HG03520 (cell line): Measurements from ENCODE around the gene DDX31.

Experiments
- ATAC-seq: cut with Tn5 transposase; IDR thresholded peaks from one replicate; pipeline ENCODE4 v1.9.1; 2021; ENCODE audit warnings: mild to moderate bottlenecking, moderate library complexity; ENCODE audit not compliant: unreplicated experiment

Gene DDX31

DNA sequence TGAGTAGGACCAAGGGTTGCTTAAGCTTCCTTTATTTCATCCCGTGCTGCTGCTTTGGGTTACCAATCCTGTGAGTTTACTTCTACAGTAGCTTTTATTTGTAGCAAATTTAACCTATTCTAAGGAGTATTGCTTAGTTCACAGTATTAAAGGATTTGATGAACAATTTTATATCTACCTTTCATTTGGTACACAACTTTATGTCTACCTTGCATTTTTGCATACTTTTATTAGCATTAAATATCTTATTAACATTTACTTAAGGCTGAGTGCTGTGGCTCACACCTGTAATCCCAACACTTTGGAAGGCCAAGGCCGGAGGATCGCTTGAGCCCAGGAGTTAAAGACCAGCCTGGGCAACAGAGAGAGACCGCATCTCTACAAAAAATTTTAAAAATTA lies 4.7 kb upstream of the DDX31 start:
- no peak for ATAC-seq

DNA sequence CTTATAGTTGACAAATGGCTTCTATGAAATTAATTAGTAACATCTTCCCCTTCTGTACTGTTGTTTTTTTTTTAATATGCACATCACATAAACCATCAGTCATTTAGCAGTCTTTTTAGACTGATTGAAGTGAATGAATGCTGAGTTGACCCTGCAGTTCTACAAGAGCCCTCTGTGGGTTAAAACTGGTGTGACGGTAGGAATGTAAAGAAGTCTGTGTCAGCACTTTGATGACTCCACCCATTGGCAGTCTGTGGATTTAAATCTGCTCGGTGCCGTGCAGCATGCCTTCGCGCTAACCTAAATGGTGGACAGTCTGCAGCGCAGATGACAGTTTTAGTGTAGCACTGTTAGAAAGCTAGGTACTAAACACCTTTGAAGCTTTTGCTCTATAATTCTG lies 3.6 kb upstream of the DDX31 start:
- no peak for ATAC-seq

DNA sequence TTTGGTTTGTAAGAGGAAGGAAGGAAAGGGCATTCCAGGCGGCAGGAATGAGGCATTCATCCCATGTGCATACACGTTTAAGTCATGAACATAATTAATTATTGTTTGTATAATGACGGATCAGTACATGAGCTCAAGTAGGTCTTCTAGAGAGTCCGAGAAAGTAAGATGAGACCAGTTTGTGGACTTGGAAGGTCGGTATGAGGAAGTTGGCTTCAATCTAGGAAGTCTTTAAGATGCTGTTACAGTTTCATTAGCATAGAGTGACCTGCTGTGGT lies 2.6 kb upstream of the DDX31 start:
- ATAC-seq: no peak

DNA sequence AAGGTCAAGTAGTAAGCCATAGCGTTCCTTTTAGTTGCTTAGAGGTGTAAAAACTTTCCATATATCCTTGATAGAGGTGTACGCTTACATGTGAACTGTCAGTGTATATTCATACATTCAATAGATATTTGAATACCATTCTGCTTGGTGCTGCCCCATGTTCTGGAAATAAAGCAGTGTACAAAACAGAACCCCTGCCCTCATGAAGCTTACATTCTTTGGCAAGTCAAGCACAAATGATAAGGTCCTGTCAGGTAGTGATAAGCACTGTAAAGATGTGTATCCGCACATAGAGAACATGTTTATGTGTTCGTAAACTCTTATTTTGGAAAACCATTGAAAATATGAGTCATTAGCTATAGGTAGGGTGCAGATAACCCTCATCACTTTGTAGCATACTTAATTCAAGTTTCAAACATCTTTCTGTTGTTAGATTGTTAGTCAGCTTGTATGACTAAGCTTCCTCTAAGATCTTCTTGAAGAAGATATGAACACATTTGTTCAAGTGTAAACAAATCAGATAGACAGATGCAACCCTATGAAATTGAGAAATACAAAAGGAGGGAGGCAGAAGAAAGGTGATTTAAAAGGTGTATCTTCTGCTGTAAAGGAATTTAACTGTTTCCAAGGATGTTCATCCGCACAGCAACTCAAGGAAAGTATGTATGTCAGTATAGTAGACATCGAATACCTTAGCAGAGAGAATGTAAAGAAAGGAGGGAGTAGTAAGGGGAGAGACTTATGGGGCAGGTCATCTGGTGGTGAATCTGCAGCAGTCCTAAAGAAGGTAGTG lies 2.0 kb upstream of the DDX31 start:
- no peak for ATAC-seq

DNA sequence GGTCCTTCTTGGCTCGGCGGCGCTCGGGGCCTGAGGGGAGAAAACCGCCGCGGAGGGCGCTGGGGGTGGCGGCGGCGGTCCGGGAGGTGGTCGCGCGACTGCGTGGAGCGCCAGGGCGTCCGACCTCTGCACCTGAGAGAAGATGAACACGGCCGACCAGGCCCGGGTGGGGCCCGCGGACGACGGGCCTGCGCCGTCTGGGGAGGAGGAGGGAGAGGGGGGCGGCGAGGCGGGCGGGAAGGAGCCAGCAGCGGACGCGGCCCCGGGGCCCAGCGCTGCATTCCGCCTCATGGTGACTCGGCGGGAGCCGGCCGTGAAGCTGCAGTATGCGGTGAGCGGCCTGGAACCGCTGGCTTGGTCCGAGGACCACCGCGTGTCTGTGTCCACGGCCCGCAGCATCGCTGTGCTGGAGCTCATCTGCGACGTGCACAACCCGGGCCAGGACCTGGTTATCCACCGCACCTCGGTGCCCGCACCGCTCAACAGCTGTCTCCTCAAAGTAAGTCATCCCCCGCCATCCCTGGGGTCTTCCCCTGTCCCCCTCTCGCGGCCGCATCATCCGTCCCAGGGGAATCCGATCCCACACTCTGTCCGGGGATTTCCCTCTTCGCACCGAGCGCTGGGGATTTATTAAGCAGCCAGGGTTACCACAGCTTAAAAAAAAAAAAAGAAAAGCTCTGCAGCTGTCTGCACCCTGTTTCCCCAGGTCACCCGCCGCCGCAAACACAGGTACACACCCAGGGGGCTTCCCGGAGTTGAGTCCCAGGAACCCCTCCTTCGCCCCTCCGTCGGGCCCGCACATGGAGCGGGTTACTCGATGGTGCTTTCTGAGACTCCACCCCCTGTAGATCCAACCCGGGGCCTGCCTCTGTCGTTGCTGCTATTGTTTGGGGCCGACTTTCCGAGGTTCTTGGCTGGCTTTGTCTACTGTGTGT lies 941 bp upstream of the DDX31 start, which contains the start of gene GTF3C4:
Gene GTF3C4 (plus strand): TSS at position 8 of the 935 bp plus-strand sequence. CDS start 135 bp downstream, at position 143.
- ATAC-seq: peak; percentile 13

DNA sequence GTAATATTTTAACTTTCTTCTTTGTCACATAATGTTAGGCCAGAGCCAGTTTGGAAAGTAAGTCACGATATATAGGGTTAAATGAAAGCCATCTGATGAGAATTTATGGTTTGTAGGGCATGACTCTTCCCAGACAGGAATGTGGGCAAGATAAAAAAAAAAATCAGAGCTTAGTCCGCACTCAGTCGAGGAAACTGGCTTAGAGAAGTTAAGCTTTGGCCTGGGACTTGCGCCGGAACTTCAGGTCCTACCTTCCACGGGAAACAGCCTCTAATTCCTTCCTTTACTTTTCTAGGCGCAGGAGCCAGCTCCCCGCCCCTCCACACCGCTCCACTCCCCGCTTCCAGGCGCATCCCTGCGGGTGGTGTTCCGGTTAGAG lies 475 bp downstream of the DDX31 start:
- ATAC-seq: peak; percentile 18

DNA sequence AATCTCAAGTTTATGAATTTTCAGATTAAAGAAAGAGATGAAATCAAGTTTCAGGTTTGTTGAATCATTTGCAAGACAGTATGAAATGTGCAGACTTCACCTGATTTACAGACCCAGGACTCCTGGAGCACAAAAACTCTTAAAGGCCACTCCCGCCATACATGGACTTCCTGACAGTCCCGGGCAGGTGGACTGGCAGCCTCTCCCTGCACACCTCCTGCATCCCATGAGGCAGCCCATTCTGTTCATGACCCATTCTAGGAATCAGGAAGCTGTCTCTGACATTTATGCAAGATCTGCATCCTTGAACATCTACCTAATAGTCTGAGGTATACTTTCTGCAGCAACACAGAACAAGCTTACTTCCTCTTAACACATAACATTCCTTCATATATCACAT lies 5.9 kb downstream of the DDX31 start:
- no peak for ATAC-seq

DNA sequence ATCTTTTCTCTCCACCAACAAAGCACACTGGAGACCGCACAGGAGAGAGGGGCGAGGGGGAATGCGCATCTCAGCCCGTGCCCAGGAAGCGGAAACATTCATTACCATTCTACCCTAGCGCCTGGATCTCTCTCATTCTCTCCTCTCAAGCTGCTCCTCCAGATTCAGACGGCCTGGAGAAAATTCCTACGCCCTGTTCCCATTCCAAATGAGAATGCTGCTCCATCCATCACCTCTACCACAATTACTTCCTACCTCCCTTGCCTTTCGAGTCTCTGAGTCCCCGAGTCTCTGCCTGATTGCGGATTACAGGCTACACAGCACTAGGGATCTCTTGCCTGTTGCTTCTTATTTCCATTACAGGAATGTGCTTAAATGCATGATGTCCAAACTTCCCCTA lies 6.7 kb downstream of the DDX31 start:
- ATAC-seq: no peak

DNA sequence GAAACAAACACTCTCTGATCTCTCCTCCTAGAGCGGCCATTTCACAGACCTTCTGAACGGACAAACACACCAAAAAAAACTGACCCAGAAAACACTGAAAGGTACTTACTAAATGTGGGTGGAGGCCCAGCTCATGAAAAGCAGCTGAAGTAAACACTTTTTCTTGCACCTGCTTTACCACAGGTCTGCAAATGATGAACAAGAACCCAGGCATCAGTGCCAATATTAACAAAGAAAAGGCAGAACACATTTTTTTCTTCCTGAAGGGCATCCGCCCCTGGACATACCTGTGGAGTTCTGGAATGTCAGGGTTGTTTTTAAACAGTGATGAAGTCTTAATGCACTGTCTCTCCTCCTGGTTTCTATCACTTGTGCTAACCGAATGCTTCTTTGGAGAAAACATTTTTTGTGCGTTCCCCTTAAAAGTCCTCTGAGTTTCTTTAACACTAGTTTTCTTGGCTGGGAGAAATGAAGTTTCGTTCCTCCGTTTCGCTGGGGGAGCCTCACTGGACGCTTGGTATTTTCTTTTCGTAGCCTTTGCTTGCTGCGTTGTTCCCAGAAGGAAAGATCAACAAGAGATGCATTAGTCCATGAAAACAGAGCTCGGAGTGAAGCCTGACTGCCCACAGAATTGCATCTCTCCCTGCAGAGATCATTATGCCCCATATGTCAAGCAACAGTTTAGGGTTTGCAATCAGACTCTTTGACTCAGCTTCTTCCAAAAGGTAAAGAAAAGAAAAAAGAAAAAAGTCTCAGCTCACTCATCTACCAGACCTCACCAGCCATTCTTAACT lies 7.4 kb downstream of the DDX31 start:
- ATAC-seq: no peak

DNA sequence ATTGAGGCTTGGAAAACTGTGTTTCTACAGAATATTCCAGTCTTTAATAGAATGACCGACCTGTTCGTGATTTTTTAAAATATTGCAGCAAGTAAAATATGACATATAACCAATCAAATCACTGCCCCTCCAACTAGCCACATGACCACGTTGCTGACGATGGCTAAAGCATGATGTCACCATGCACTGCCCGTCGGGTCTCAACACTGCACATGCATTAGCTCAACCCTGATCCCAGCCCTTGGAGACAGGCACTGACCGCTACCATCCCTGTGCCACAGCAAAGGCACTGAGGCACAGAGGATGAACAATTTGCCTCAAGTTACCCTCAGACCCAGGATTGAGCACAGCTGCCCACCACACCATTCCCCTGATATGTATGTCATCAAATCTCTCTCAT lies 13.5 kb downstream of the DDX31 start:
- ATAC-seq: no peak

DNA sequence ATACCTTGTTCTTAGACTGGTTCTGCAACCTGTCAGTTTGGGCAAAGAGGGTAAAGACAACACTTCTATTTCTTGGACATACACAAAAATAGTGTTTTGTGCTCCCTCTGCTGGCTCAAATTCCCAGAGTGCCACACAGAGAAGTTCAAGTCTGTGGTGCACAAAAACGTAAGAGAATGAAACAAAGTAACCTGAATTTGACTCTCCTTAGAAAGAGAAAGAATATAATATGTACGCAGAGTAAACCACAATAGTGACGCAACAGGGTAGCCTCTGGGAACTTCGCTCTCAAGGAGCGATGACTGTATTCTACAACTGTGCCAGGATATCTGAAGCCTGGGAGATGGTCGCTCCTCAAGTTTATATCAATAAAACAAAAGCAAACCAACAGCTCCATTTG lies 18.5 kb downstream of the DDX31 start:
- ATAC-seq: no peak

DNA sequence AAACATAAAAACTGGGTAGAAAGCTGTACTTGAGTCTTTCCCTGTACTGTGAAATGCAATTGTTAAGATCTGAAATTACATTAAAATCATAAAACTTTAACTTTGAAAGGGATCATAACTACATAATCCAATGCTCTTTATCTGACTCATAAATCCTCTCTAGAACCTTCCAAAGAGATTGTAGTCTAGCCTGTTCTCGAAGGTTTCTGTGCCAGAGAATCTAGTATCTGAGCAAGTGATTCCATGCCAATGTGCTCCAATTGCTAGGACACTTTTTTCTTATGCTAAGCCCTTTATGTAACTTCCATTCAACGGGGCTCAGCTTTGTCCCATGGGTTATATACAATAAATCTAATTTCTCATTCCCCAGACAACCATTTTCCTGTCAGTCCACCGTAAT lies 21.1 kb downstream of the DDX31 start:
- ATAC-seq: no peak

DNA sequence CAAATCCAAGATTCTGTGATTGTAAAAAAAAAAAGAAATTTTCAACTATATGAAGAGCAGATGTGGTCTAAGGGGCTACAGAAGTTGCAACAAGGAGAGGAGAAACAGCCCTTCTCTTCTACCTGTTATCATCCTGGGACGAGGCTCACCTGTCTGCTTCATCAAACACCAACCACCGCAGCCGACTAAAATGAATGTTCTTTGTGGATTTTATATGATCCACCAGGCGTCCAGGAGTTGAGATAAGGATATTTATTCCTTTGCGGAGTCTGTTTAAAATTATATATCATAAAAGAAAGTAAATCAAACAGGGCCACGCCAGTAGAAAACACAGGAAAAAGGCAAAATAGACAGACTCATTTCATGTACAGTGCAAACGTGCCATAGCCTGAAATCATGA lies 21.5 kb downstream of the DDX31 start:
- no peak for ATAC-seq

DNA sequence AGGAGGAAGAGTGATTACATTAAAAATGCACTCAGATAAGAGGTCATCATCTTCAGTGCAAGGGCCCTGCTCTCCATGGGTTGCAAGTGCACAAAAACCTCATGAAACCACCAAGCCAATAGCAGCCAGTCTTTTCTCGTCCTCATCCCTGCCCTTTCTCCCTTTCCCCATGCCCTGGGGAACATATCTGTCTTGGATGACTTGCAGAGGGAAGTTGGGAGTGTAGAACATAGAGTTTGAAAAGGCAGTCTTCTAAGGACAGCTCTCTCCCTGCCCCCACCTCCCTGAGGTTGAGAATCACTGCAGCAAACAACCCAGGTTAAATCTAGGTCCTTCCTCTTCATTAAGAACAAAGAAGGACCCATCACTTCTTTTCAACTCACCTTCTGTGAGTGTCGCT lies 22.0 kb downstream of the DDX31 start:
- ATAC-seq: no peak

DNA sequence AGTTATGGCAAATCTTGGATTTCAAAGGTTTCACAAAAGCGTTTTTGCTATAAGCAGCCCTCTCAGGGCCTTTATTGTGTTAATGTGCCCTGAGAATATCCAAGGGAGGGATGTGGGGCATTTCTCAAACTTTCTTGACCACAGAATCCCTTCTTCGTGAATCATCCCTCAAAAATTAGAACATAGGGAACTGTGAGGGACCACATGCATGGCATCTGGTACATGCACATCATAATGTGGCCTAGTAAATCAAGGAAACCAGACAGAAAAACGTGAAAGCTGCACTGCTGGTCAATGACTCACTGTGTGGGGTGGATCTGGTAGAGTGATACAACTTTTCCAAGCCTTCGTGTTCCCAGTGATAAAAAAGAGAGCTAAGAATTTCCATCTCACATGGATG lies 22.4 kb downstream of the DDX31 start:
- no peak for ATAC-seq

DNA sequence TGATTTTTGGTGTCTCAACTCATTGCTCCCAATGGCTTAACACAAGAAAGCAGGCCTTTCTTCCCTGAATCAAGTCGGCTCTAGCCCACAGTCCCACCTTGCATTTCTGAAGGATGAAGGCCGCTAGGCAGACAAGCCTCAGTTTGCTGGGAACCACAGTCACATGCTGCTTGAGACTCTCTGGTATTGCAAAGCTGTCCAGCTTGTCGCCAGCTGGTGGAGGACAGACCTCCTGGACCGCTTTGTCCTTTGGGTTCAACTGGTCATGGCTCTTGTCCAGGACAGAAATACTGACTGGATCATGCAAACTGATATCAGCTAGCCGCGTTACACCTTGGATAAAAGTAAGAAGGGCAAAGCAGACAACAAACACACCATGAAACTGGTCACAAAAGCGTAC lies 23.1 kb downstream of the DDX31 start:
- no peak for ATAC-seq

DNA sequence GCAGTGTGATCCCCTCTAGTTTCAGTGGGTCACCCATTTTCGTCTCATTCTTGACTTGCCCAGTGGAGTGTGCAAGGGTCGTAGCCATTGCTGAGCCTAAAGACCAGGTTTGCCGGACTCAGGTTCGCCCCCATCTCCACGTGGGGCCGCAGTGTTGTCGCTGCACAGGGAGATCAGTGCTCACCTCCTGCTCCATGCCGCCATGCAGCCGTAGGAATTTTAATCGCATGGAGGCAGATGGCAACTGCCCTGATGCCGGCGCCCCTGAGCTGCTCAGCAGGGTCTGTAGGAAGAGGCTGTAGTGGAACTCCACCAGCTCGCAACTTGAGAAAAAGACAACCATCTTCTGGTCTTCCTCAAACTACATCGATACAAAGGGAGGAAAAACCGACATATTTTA lies 24.1 kb downstream of the DDX31 start:
- ATAC-seq: no peak

DNA sequence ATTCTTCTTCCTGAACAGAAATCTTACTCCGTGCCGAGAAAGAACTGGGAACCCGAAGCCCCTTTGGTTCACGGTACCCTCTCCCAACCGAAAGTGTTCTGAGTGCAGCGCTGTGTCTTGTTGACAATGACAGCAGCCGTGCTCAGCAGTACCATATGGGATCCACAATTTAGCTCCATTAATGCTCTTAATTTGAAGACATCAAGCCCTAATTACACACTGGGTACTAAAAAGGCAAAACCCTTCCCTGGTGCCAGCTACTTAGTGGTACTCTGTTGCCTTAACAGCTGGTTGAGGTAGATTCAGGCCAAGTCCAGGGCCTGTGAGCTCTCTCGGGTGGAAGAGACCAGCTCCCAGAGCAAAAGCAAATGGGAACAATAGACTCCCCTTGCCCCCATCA lies 24.5 kb downstream of the DDX31 start:
- no peak for ATAC-seq

DNA sequence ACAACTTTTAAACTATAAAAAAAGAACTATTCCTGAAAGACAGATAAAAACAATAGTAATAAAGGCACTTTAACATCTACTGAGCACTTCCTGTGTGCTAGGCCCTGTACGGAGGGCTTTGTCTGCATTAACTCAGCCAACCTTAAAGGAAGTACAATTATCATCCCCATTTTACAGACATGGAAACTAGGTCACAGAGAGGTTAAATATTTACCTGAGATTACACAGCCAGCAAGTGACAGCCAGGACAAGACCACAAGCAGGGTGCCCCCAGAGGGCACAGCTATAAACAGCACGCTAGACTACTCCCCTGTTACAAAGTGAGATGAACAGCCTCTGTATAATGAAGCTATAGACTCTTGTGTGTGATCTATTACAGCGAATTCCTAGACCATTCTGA lies 25.5 kb downstream of the DDX31 start:
- ATAC-seq: no peak

DNA sequence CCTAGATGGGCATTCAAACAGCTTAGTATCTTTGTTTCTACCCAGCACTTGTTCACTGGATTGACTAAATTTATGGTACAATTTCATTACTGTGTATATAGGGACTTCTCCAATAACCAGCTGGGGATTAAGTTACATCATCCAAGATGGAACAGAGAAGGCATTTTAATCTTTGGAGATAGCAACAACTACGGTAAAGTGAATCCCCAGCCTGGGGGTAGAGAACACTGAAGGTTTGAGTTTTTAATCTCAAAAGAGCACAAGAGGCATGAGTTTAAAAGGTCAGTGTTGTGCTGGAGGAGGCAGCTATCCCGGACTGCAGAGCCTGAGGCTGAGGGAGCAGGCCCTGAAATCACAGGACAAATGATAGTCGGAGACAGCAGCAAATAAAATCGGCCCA lies 28.6 kb downstream of the DDX31 start:
- ATAC-seq: no peak

DNA sequence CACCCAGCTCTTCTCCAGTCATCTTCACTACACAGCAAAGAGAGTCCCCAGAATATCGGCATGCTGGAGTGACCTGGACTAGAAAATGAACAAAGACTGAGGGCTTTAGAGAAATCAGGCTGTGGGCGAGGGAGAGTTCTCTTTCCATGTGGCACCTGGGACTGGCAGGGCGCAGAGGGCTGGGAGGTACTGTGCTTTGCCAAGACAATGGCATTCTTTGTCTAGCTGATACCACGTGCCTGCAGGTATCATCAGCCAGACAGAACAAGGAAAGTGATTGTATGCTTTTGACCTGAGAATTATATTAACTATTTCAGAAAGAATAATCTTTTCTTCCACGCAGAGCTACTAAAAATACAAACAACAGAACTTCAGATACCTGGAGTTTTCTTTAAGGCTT lies 30.5 kb downstream of the DDX31 start:
- ATAC-seq: no peak

DNA sequence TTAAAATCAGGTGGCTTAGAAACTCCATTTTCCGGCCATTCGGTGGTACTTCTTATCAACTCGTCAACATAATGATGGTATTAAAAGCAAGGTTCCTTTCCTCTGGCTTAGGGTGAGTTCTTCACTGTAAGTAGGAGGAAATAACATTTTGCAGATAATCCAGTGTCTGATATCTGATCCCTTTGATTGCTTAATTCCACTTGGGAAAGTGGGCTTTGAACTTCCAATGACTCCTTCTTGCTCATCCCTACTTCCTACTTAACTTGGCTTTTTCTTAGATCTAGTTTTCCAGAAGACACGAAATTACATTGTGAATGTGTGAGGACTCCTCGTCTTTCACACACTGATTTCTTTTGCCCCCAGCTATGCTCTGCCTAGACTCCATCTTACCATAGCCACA lies 31.5 kb downstream of the DDX31 start:
- no peak for ATAC-seq
